ENCODE data around the gene ANAPC2. TPM values are rescaled to one million over a fixed set of nuclear protein-coding genes. Genes with fewer than 3 reads are reported as not detected.

The ANAPC2 gene
- total RNA-seq, 1 experiment from 2014 or later, result 16.8 TPM

DNA sequence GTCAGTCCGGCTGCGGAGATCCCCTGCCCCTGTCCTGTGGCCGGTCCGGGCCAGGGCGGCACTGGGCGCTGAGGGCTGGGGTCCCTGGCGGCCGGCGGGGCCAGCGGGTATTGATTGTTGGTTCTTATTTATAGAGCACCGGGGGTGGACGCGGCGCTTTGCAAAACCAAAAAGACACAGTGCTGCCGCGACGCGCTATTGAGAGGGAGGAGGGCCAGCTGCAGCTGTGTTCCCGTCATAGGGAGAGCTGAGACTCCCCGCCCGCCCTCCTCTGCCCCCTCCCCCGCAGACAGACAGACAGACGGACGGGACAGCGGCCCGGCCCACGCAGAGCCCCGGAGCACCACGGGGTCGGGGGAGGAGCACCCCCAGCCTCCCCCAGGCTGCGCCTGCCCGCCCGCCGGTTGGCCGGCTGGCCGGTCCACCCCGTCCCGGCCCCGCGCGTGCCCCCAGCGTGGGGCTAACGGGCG, 21.0 kb downstream of the ANAPC2 start:
- Histone ChIP-seq H3K79me2 (ENCODE audit: low read length) (no peaks in the 10 kb centered on the region), H3K4me2 (ENCODE audit: low read depth, low read length, poor library complexity, severe bottlenecking) (no peak overlapping the region), H3K4me3 (ENCODE audit: low read length) (no peak overlapping the region), H3K9me2 (replicated peaks; ENCODE audit: insufficient read depth, low read length) (no peaks in the 10 kb centered on the region), H3K27ac (ENCODE audit: low read length) (no peak overlapping the region), H2AFZ (ENCODE audit: low read length) (no peak overlapping the region), H3K4me1 (ENCODE audit: low read length) (peaks cover 29% of the 10 kb centered on the region), H3K27me3 (ENCODE audit: low read length) (no peaks in the 10 kb centered on the region), H3K9me3 (ENCODE audit: low read length) (no peaks in the 10 kb centered on the region), H4K20me1 (ENCODE audit: insufficient read depth, low read depth, low read length) (peaks cover 10% of the 10 kb centered on the region; the same call in 1 of the 2 replicates), H3K36me3 (ENCODE audit: insufficient read depth, low read length) (no peaks in the 10 kb centered on the region), H3K9ac (ENCODE audit: low read length) (no peak overlapping the region)
- no peak for DNase-seq

DNA sequence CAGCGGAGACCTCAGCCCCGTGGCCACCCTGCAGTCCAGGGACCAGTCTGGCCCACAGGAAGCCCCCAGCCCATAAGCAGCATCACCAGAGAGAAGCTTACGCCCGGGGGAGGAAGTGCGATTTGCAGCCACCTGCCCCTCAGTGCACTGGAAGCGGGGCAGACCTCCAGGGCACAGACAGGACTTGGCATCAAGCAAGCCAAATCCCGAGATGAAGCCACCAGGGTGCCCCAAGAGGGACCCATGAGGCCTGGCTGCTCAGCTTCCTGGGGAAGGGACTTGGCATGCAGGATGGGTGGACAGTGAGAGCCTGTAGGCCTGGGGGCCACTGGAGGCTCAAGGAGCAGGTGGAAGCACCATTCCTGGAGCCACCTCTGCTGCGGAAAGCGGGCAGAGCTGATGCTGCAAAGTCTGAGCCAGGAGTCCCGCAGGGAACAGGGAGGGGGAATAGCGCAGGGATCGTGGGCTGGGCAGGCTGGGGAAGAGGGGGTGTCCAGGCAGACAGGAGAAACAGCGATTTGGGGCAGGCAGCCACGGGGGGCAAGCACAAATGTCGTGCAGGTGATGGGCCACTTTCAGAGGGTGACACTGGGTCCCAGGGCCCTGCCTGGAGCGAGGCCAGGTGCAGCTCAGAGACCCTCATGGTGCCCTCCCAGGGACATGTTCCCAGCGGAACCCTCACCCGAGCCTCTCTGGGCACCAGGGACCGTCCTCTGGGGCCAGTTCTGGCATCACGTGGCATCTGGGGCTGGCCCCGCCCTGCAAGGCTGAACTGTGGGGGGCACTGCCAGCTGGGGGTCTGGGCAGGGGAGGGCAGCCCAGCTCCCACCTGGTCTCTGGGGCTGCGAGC, 21.8 kb downstream of the ANAPC2 start:
- DNase-seq, result no peak
- Histone ChIP-seq H3K79me2 (ENCODE audit: low read length) (no peaks in the 10 kb centered on the region), H3K9me2 (replicated peaks; ENCODE audit: insufficient read depth, low read length) (no peaks in the 10 kb centered on the region), H3K9me3 (ENCODE audit: low read length) (no peaks in the 10 kb centered on the region), H3K4me2 (ENCODE audit: low read depth, low read length, poor library complexity, severe bottlenecking) (no peak overlapping the region), H4K20me1 (ENCODE audit: insufficient read depth, low read depth, low read length) (peaks cover 9% of the 10 kb centered on the region; the same call in 1 of the 2 replicates), H3K36me3 (ENCODE audit: insufficient read depth, low read length) (no peaks in the 10 kb centered on the region), H3K27ac (ENCODE audit: low read length) (no peak overlapping the region), H3K4me1 (ENCODE audit: low read length) (peaks cover 29% of the 10 kb centered on the region), H3K4me3 (ENCODE audit: low read length) (no peak overlapping the region), H2AFZ (ENCODE audit: low read length) (no peak overlapping the region), H3K27me3 (ENCODE audit: low read length) (no peaks in the 10 kb centered on the region), H3K9ac (ENCODE audit: low read length) (no peak overlapping the region)

DNA sequence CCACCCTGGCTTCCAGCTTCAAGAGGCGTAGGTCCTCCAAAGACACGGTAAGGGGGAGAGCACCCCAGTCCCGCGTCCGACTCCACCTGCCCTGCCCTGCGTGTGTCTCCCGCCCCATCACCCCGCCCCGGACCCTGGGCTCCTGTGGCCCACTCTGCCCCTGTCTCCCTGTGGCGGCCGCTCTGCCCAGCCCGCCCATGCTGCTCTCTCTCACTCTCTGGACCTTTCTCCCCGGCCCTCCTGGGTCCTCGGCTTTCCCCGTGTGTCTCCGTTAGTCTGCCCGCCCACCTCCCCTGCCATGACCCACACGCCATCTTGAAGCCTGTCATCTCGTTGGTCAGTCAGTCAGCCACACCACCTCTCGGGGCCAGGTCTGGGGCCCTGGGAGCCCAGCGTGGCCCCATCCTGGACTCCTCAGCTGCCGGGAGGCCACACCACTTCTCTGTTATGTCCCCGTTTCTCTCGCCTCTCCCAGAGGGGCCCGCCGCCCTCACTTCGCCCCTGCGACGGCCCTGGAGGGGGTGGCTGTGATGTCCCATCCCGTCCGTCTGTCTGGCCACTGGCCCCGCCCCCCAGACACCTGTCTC, 23.0 kb downstream of the ANAPC2 start:
- no peak overlapping the region for H2AFZ ChIP-seq (ENCODE audit: low read length)

DNA sequence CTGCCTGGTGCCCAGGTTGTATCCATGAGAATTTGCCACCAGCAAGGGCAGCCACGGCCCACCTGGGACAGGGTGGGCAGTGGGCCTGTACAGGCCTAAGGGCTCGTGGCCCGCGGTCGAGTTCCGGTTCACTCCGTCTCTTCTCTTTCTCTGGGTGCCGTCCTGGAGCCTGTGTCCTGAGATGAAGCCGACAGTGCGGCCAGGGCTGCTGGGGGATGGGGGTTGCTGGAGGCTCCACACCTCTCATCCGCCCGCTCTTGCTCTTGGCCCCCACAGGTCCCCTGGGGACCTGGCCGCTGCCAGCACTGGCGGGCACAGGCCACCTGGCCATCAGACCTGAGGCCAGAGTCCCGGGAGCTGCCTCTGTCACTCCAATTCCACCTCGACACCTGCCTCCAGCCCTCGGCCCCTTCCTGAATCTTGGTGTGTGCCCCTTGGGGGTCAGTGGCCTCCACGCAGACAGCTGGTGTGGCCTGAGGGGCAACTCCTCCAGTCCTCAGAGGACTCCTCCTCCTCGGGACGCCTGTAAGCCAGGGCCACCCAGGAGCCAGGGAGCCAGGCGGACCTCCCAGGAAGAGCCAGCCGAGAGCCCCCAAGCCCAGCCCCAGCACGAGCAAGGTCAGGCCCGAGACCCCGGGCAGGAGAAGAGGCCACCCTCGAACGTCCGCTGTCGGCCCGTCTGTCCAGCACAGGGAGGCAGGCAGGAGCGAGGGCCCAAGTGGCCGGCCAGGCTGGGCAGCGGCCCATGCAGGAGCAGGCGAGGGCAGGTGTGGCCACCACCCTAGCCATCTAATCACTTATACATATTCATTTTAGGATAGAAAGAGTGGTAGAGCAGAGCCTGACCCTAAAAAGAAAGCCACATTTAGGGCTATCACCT, 23.8 kb downstream of the ANAPC2 start:
- no peaks in the 10 kb centered on the region for H3K79me2 ChIP-seq (ENCODE audit: low read length)
- no peak overlapping the region for H3K4me3 ChIP-seq (ENCODE audit: low read length)
- no peaks in the 10 kb centered on the region for H3K9me3 ChIP-seq (ENCODE audit: low read length)
- DNase-seq, result no peak
- no peaks in the 10 kb centered on the region for H3K27me3 ChIP-seq (ENCODE audit: low read length)
- no peak overlapping the region for H3K9ac ChIP-seq (ENCODE audit: low read length)
- no peak overlapping the region for H2AFZ ChIP-seq (ENCODE audit: low read length)
- H3K4me2 ChIP-seq (ENCODE audit: low read depth, low read length, poor library complexity, severe bottlenecking), result no peak overlapping the region
- no peaks in the 10 kb centered on the region for H4K20me1 ChIP-seq (ENCODE audit: insufficient read depth, low read depth, low read length)
- no peak overlapping the region for H3K27ac ChIP-seq (ENCODE audit: low read length)
- H3K36me3 ChIP-seq (ENCODE audit: insufficient read depth, low read length), result no peaks in the 10 kb centered on the region
- peaks cover 11% of the 10 kb centered on the region for H3K4me1 ChIP-seq (ENCODE audit: low read length)
- no peaks in the 10 kb centered on the region for H3K9me2 ChIP-seq (replicated peaks; ENCODE audit: insufficient read depth, low read length)

More for the DNA sequence above, 23.0 kb downstream of the ANAPC2 start:
- Histone ChIP-seq H3K79me2 (ENCODE audit: low read length) (no peaks in the 10 kb centered on the region), H4K20me1 (ENCODE audit: insufficient read depth, low read depth, low read length) (peaks cover 4% of the 10 kb centered on the region; the same call in 1 of the 2 replicates), H3K4me3 (ENCODE audit: low read length) (no peak overlapping the region), H3K36me3 (ENCODE audit: insufficient read depth, low read length) (no peaks in the 10 kb centered on the region), H3K4me1 (ENCODE audit: low read length) (peaks cover 18% of the 10 kb centered on the region), H3K9ac (ENCODE audit: low read length) (no peak overlapping the region), H3K27ac (ENCODE audit: low read length) (no peak overlapping the region), H3K9me2 (replicated peaks; ENCODE audit: insufficient read depth, low read length) (no peaks in the 10 kb centered on the region), H3K9me3 (ENCODE audit: low read length) (no peaks in the 10 kb centered on the region), H3K27me3 (ENCODE audit: low read length) (no peaks in the 10 kb centered on the region), H3K4me2 (ENCODE audit: low read depth, low read length, poor library complexity, severe bottlenecking) (no peak overlapping the region)
- no peak for DNase-seq

DNA sequence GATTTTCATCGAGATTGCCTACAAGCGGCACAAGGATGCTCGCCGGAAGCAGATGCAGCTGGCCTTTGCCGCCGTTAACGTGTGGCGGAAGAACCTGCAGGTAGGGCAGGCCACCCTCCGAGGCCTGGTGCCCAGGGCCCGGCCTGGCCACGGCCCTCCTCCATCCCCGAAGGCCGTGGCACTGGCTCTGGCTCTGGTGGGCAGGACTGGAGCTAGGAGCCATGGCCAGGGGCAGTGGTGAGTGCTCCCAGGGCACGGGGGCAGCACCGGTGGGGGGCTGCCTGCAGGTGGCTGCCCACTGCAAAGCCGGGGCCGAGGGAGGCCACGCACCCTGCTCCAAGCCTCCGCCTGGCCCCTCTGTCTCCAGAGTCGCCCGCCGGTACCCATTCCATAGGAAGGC, 24.6 kb downstream of the ANAPC2 start:
- Histone ChIP-seq H4K20me1 (ENCODE audit: insufficient read depth, low read depth, low read length) (0 out of 2 replicates have a peak, but pooled peaks cover 2% of the 10 kb centered on the region), H3K36me3 (ENCODE audit: insufficient read depth, low read length) (no peaks in the 10 kb centered on the region), H2AFZ (ENCODE audit: low read length) (no peak overlapping the region), H3K9ac (ENCODE audit: low read length) (no peak overlapping the region), H3K4me2 (ENCODE audit: low read depth, low read length, poor library complexity, severe bottlenecking) (no peak overlapping the region), H3K79me2 (ENCODE audit: low read length) (no peaks in the 10 kb centered on the region), H3K4me1 (ENCODE audit: low read length) (peaks cover 3% of the 10 kb centered on the region; the same call in 1 of the 2 replicates), H3K27ac (ENCODE audit: low read length) (no peak overlapping the region), H3K9me3 (ENCODE audit: low read length) (no peaks in the 10 kb centered on the region), H3K27me3 (ENCODE audit: low read length) (no peaks in the 10 kb centered on the region), H3K4me3 (ENCODE audit: low read length) (no peak overlapping the region), H3K9me2 (replicated peaks; ENCODE audit: insufficient read depth, low read length) (no peaks in the 10 kb centered on the region)
- DNase-seq, result no peak

DNA sequence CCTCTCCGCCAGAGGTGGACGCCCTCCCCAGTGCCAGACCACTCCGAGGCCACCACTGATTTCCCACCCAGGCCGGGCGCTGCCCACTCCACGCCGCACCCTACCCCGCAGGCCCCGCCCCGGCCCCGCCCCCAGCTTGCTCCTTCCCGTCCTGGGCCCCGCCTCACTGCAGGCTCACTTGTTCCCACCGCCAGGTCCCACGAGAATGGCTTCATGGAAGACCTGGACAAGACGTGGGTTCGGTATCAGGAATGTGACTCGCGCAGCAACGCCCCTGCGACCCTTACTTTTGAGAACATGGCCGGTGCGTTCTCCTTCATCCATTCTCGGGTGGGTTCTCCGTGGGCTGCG, 25.0 kb downstream of the ANAPC2 start:
- Histone ChIP-seq H2AFZ (ENCODE audit: low read length) (no peak overlapping the region), H3K4me1 (ENCODE audit: low read length) (no peaks in the 10 kb centered on the region), H3K79me2 (ENCODE audit: low read length) (no peaks in the 10 kb centered on the region), H3K27ac (ENCODE audit: low read length) (no peak overlapping the region), H3K36me3 (ENCODE audit: insufficient read depth, low read length) (no peaks in the 10 kb centered on the region), H3K9me3 (ENCODE audit: low read length) (no peaks in the 10 kb centered on the region), H4K20me1 (ENCODE audit: insufficient read depth, low read depth, low read length) (0 out of 2 replicates have a peak, but pooled peaks cover 2% of the 10 kb centered on the region), H3K27me3 (ENCODE audit: low read length) (no peaks in the 10 kb centered on the region), H3K4me2 (ENCODE audit: low read depth, low read length, poor library complexity, severe bottlenecking) (no peak overlapping the region), H3K4me3 (ENCODE audit: low read length) (no peak overlapping the region), H3K9me2 (replicated peaks; ENCODE audit: insufficient read depth, low read length) (no peaks in the 10 kb centered on the region), H3K9ac (ENCODE audit: low read length) (no peak overlapping the region)
- no peak for DNase-seq

DNA sequence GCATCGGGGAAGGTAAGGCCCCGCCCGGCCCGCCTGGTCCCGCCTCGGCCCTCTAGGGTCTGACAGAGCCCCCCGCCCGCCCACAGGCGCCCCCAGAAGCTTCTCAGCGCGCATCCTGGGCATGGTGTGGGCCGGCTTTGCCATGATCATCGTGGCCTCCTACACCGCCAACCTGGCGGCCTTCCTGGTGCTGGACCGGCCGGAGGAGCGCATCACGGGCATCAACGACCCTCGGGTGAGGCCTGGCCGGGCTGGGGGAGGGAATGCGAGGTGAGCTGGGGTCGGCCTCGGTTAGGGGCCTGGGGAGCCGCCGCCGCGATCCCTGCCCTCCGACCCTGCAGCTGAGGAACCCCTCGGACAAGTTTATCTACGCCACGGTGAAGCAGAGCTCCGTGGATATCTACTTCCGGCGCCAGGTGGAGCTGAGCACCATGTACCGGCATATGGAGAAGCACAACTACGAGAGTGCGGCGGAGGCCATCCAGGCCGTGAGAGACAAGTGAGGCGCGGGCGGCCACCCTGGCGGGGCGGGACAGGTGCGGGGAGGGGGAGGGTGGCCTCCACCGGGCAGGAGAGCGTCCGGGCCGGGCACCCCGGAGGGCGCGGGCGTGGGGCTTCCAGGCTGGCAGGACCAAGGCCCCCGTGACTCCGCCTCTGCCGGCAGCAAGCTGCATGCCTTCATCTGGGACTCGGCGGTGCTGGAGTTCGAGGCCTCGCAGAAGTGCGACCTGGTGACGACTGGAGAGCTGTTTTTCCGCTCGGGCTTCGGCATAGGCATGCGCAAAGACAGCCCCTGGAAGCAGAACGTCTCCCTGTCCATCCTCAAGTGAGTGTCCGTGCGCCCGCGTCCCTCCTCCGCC, 25.6 kb downstream of the ANAPC2 start:
- Histone ChIP-seq H3K27me3 (ENCODE audit: low read length) (no peaks in the 10 kb centered on the region), H3K4me2 (ENCODE audit: low read depth, low read length, poor library complexity, severe bottlenecking) (no peak overlapping the region), H3K27ac (ENCODE audit: low read length) (no peak overlapping the region), H2AFZ (ENCODE audit: low read length) (no peak overlapping the region), H3K9me2 (replicated peaks; ENCODE audit: insufficient read depth, low read length) (no peaks in the 10 kb centered on the region), H4K20me1 (ENCODE audit: insufficient read depth, low read depth, low read length) (0 out of 2 replicates have a peak, but pooled peaks cover 2% of the 10 kb centered on the region), H3K79me2 (ENCODE audit: low read length) (no peaks in the 10 kb centered on the region), H3K4me3 (ENCODE audit: low read length) (no peak overlapping the region), H3K36me3 (ENCODE audit: insufficient read depth, low read length) (no peaks in the 10 kb centered on the region), H3K9me3 (ENCODE audit: low read length) (no peaks in the 10 kb centered on the region), H3K9ac (ENCODE audit: low read length) (no peak overlapping the region), H3K4me1 (ENCODE audit: low read length) (no peaks in the 10 kb centered on the region)
- DNase-seq, result no peak

All from Karpas-422 (cell line).